Hematopoietic multipotent progenitor cell treated with erythropoietin and hydrocortisone succinate and interleukin-3 and kit ligand, for 4 days (in vitro differentiated cells): ENCODE results near the gene TIPARP.

Experiments
- DNase-seq: peaks from one replicate; pipeline ENCODE4 v3.0.0-alpha.2; 2015

Gene TIPARP

DNA sequence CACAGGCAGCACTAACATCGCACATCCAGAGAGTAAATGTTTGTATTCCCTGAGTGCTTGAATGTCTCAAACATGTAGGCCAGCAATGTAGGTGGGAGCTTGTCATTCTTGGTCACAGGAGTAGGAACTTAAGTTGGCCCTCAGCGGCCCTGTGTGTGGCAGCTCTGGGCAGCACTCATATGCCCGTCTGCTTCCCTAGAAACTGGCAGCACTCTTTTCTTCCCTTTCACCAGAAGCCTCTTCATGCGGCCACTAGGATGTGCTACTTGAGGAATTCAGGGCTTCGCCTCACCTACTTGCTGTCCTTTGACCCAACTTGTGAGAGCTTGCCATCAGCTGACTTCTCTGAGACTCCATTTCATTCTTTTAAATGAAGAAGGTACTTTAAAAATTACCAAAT, 69.5 kb downstream of the TIPARP start:
- no peak for DNase-seq

- no peak for DNase-seq
Observed at GRCh38 chr3:156744631-156745030, 70.2 kb downstream of the TIPARP start.

GRCh38 chr3:156745766-156746165, 71.4 kb downstream of the TIPARP start:
- no peak for DNase-seq

GRCh38 chr3:156747046-156747445, 72.7 kb downstream of the TIPARP start:
- no peak for DNase-seq

DNA sequence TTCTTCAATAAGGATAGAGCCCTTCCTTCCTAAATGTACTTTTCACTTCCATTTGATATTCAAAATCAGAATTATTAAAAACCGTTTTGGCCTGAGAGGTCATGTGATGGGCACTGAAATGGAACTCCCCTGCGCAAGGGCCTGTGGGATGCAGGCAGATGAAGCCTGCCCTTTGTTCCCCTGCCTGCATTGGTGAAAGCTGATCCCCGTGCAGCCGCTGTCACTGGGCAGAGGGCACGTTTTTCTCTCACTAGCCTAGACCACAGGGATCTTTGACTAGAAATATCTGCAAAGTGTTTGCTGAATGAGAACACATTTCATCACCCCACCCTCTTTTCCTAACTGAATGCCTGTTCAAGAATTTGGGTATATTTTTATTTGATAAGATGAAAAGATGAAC, 74.9 kb downstream of the TIPARP start:
- DNase-seq, result no peak

GRCh38 chr3:156750191-156750873, 75.9 kb downstream of the TIPARP start:
- no peak for DNase-seq

DNA sequence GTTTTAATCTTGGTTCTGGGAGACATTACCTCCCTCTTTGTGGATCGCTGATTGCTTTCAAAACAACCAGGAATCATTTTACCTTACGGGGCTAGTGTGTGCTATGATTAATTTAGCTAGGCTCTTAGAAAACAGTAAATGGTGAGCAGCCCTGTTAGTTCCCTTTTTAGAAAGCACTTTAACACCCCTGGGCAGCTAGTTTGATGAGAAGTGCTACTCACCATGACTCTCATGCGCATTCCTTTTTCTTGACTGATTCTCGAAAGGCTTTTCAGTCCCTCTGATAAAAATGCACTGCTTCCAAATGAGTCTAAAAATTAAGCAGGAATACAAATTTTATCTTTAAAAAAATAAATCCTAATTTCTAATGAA, 76.5 kb downstream of the TIPARP start:
- peak; percentile 41 for DNase-seq

GRCh38 chr3:156751461-156752025, 77.2 kb downstream of the TIPARP start:
- peak; percentile 50 for DNase-seq
